Subcutaneous abdominal adipose tissue (tissue), 5 donors: ENCODE results near the gene SUN5.

ENCODE experiments used
- H3K27ac ChIP-seq: one replicate; pipeline ENCODE4 v1.7.0; 2013; ENCODE audit warnings: low read depth, mild to moderate bottlenecking, inconsistent platforms, low read length, moderate library complexity
- H3K27me3 ChIP-seq, 5 donors: one replicate each; pipeline ENCODE4 v1.7.0; 2013; ENCODE audit warnings: low read length in 5 of 5, inconsistent platforms in 1 of 5; ENCODE audit not compliant: control insufficient read depth in 5 of 5, insufficient read depth in 4 of 5
- H3K36me3 ChIP-seq, 5 donors: one replicate each; pipeline ENCODE4 v1.7.0; 2013; ENCODE audit warnings: low read length in 5 of 5; ENCODE audit not compliant: control insufficient read depth in 5 of 5, insufficient read depth in 5 of 5
- H3K4me1 ChIP-seq, 5 donors: one replicate each; pipeline ENCODE4 v1.7.0; 2013; ENCODE audit warnings: low read length in 5 of 5, mild to moderate bottlenecking in 3 of 5, moderate library complexity in 1 of 5; ENCODE audit not compliant: control insufficient read depth in 5 of 5, insufficient read depth in 5 of 5
- H3K4me3 ChIP-seq, 5 donors: one replicate each; pipeline ENCODE4 v1.7.0; 2013; ENCODE audit warnings: low read length in 5 of 5, low read depth in 1 of 5
- H3K9ac ChIP-seq, 5 donors: one replicate each; pipeline ENCODE4 v1.7.0; 2013; ENCODE audit warnings: low read length in 5 of 5, mild to moderate bottlenecking in 4 of 5, moderate library complexity in 3 of 5
- H3K9me3 ChIP-seq, 5 donors: one replicate each; pipeline ENCODE4 v1.7.0; 2013; ENCODE audit warnings: low read length in 5 of 5; ENCODE audit not compliant: control insufficient read depth in 5 of 5
- donor health status: healthy.
- donor health status: healthy.
- donor health status: healthy.
- donor health status: healthy.
- donor health status: healthy.

Gene SUN5

DNA sequence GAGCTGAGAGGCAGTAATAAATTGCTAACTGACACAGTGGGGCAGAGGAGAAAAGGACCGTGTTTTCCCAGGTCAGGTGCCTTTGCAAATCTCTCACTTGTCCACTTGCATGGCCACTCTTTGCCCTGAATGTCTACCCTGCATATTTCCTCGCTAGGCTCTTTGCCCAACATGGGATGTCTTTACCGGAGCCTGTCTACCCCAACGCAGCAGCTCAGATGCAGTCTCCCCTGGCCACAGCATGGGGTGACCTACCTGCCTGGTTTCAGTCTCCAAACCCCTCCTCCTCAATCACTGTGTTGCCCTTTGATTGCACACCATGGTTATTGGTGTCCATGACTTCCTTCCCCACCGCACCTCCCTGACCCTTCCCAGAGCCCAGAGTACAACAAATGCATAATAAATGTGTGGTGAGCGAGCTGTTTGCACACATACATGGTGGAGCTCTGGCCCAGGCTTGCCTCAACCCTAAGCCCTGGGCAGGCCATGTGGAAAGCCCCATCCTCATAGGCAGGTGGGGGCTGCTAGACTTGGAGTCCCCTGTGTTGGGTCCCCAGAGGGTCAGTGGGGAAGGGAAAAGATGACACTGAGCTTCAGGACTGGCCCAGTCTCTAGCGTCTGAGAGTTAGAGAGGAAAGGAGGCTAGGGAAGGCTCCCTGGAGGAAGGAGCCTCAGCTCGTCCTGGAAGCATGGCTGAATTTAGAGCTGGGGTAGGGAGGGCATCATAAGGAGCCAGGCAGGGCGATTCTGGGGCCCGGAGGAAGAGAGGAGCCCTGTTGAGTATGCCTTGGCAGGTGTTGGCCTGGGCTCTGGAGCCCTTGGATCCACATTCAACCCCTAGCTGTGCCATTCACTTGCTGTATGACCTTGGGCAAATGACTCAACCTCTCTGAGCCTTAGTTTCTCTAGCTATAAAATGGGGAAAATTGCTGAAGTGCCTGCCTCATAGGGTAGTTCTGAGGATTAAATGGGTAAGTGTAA is 22.8 kb upstream of the SUN5 start:
- no peaks in the 10 kb centered on the region for H3K4me1 ChIP-seq
- no peak overlapping the region for H3K27ac ChIP-seq
- peaks cover 0 to 3% (median 0%) of the 10 kb centered on the region in 5 donors for H3K9me3 ChIP-seq
- no peak overlapping the region for H3K9ac ChIP-seq
- H3K36me3 ChIP-seq, result no peaks in the 10 kb centered on the region
- H3K27me3 ChIP-seq, result peaks cover 0 to 20% (median 11%) of the 10 kb centered on the region in 5 donors
- H3K4me3 ChIP-seq, result no peak overlapping the region

GRCh38 chr20:33026072-33026778 is 22.0 kb upstream of the SUN5 start:
- Histone ChIP-seq H3K9ac (no peak overlapping the region), H3K9me3 (peaks cover 0 to 3% (median 0%) of the 10 kb centered on the region in 5 donors), H3K36me3 (no peaks in the 10 kb centered on the region), H3K27ac (no peak overlapping the region), H3K4me1 (no peaks in the 10 kb centered on the region), H3K4me3 (no peak overlapping the region), H3K27me3 (peaks cover 0 to 20% (median 12%) of the 10 kb centered on the region in 5 donors)

- Histone ChIP-seq H3K4me1 (no peaks in the 10 kb centered on the region), H3K36me3 (no peaks in the 10 kb centered on the region), H3K9me3 (peaks cover 0 to 3% (median 0%) of the 10 kb centered on the region in 5 donors), H3K4me3 (no peak overlapping the region), H3K27ac (no peak overlapping the region), H3K9ac (no peak overlapping the region), H3K27me3 (peaks cover 0 to 21% (median 17%) of the 10 kb centered on the region in 5 donors)
These were observed 21.2 kb upstream of the SUN5 start for GRCh38 chr20:33025318-33025876.

DNA sequence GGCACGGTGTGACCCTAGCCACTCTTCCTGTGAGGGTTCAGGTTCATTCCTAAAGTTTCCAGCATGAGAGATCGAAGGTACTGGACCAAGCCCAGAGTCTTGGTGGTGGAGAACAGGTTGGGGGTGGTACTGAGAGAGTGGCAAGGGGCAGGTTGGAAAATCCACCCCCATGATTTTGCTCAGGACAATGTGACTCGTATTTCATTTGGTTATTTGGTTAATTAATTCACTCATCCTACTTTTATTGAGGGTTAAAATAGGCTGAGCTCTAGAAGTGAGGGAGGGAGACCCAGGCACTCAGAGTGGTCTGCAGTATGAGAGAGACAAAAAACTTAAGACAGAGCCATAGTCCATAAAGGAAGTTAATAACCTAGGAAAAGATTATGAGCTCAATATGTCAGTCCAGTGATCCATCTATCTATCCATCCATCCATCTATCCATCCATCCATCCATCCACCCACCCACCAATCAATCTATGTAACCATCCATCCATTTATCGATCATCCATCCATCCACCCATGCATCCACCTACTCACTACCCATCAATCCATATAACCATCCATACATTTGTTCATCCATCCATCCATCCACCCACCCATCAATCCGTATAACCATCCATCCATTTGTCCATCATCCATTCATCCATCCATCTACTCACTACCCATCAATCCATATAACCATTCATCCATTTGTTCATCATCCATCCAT is 20.5 kb upstream of the SUN5 start:
- no peak overlapping the region for H3K27ac ChIP-seq
- no peaks in the 10 kb centered on the region for H3K36me3 ChIP-seq
- H3K27me3 ChIP-seq, result peaks cover 0 to 23% (median 15%) of the 10 kb centered on the region in 5 donors
- no peaks in the 10 kb centered on the region for H3K4me1 ChIP-seq
- H3K9ac ChIP-seq, result no peak overlapping the region
- no peak overlapping the region for H3K4me3 ChIP-seq
- H3K9me3 ChIP-seq, result peaks cover 0 to 3% (median 0%) of the 10 kb centered on the region in 5 donors

DNA sequence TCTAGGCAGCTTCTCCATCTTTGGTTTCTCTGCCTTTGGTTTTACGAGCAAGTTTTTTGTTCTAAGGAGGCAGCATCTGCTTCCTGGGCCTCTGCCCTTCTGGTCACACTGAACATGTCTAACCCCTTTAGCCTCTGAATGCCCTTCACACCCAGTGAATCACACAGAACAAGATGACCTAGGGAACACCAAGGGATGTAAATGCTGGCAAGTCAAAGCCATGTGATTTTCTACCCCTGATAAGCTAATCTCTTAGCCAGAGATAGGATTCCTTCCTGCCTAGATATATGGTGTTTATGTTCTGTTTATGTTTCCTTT is 20.0 kb upstream of the SUN5 start:
- Histone ChIP-seq H3K9me3 (peaks cover 0 to 3% (median 0%) of the 10 kb centered on the region in 5 donors), H3K4me1 (no peaks in the 10 kb centered on the region), H3K27me3 (peaks cover 0 to 23% (median 12%) of the 10 kb centered on the region in 5 donors), H3K9ac (no peak overlapping the region), H3K36me3 (no peaks in the 10 kb centered on the region), H3K4me3 (no peak overlapping the region), H3K27ac (no peak overlapping the region)

- H3K4me1 ChIP-seq, result no peaks in the 10 kb centered on the region
- H3K9me3 ChIP-seq, result peaks cover 0 to 3% (median 0%) of the 10 kb centered on the region in 5 donors
- H3K27me3 ChIP-seq, result peaks cover 0 to 23% (median 8%) of the 10 kb centered on the region in 5 donors
- H3K4me3 ChIP-seq, result no peak overlapping the region
- H3K27ac ChIP-seq, result no peak overlapping the region
- no peaks in the 10 kb centered on the region for H3K36me3 ChIP-seq
- H3K9ac ChIP-seq, result no peak overlapping the region
These were observed 19.4 kb upstream of the SUN5 start for GRCh38 chr20:33023439-33024242.

- no peak overlapping the region for H3K9ac ChIP-seq
- H3K4me1 ChIP-seq, result no peaks in the 10 kb centered on the region
These were observed 18.6 kb upstream of the SUN5 start for GRCh38 chr20:33022694-33023438.

DNA sequence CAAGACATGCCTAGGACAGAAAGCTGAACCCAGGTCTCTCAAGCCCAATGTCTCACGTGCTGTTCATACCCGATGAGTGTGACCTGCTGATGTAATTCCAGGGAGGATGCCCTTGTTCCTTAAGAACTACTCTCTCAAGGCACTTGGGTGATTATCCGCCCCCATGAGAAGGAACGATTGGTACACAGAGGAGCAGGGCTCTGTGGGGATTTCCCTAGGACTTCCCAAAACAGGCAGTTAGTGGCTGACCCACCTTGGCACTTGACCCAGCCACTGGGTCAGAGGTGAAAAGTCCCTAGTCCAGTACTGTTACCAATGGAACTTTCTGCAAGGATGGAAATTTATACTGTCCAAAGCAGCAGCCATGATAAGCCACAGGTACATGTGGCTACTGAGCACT is 18.1 kb upstream of the SUN5 start:
- Histone ChIP-seq H3K4me3 (no peak overlapping the region), H3K36me3 (no peaks in the 10 kb centered on the region), H3K9me3 (peaks cover 0 to 3% (median 0%) of the 10 kb centered on the region in 5 donors), H3K27me3 (peaks cover 0 to 15% (median 2%) of the 10 kb centered on the region in 5 donors), H3K27ac (no peak overlapping the region), H3K9ac (no peak overlapping the region), H3K4me1 (no peaks in the 10 kb centered on the region)

More at GRCh38 chr20:33022694-33023438, 18.6 kb upstream of the SUN5 start:
- peaks cover 0 to 3% (median 0%) of the 10 kb centered on the region in 5 donors for H3K9me3 ChIP-seq
- H3K27me3 ChIP-seq, result peaks cover 0 to 20% (median 4%) of the 10 kb centered on the region in 5 donors
- no peaks in the 10 kb centered on the region for H3K36me3 ChIP-seq
- H3K27ac ChIP-seq, result no peak overlapping the region
- no peak overlapping the region for H3K4me3 ChIP-seq
